Type B pancreatic cell (in vitro differentiated cells): ENCODE data around the gene FAM170B. TPM values are rescaled to one million over a fixed set of nuclear protein-coding genes. Genes with fewer than 3 reads are reported as not detected.

ENCODE experiments used
- DNase-seq: peaks from one replicate; pipeline ENCODE4 v3.0.0; 2021; ENCODE audit warnings: mixed read lengths; ENCODE audit not compliant: unreplicated experiment; ENCODE audit errors: extremely low spot score
- H3K27ac Mint-ChIP-seq: 2 replicates; pipeline ENCODE4 v1.8.0; 2021; ENCODE audit warnings: mild to moderate bottlenecking, mixed read lengths
- H3K27me3 Mint-ChIP-seq: 2 replicates; pipeline ENCODE4 v1.8.0; 2021; ENCODE audit warnings: mixed read lengths
- H3K36me3 Mint-ChIP-seq: 2 replicates; pipeline ENCODE4 v1.8.0; 2021; ENCODE audit warnings: mixed read lengths
- H3K4me1 Mint-ChIP-seq: one replicate; pipeline ENCODE4 v1.8.0; 2021; ENCODE audit warnings: mixed read lengths; ENCODE audit not compliant: unreplicated experiment
- H3K4me3 Mint-ChIP-seq: 2 replicates; pipeline ENCODE4 v1.8.0; 2021; ENCODE audit warnings: mild to moderate bottlenecking, mixed read lengths
- H3K9me3 Mint-ChIP-seq: 2 replicates; pipeline ENCODE4 v1.8.0; 2021; ENCODE audit warnings: mixed read lengths
- CTCF ChIP-seq: fragments of 200-600 bp; sonication (generic); conservative IDR thresholded peaks from 2 replicates; pipeline ENCODE4 v1.5.0; 2021; ENCODE audit warnings: antibody characterized with exemption, mild to moderate bottlenecking
- total RNA-seq: library from RNA; stranded (reverse); gene quantifications from 2 replicates; pipeline ENCODE4 v1.2.1, GENCODE V29; 2021; ENCODE audit warnings: low replicate concordance

Gene FAM170B
- total RNA-seq, 1 donor from 2014 or later, result not detected

GRCh38 chr10:49149881-49150280 is 16.1 kb upstream of the FAM170B start:
- no peaks in the 10 kb centered on the region for H3K36me3 Mint-ChIP-seq
- TF ChIP-seq CTCF, result no peak
- peaks cover 5% of the 10 kb centered on the region for H3K9me3 Mint-ChIP-seq
- H3K4me1 Mint-ChIP-seq, result peaks cover 4% of the 10 kb centered on the region
- H3K27me3 Mint-ChIP-seq, result peaks cover 47% of the 10 kb centered on the region
- DNase-seq, result no peak
- no peak overlapping the region for H3K27ac Mint-ChIP-seq
- no peak overlapping the region for H3K4me3 Mint-ChIP-seq

GRCh38 chr10:49144058-49144720 is 10.4 kb upstream of the FAM170B start:
- Mint-ChIP-seq H3K4me3 (no peak overlapping the region), H3K36me3 (no peaks in the 10 kb centered on the region), H3K9me3 (peaks cover 5% of the 10 kb centered on the region), H3K27ac (no peak overlapping the region), H3K4me1 (no peaks in the 10 kb centered on the region), H3K27me3 (peaks cover 31% of the 10 kb centered on the region)
- DNase-seq, result no peak
- no peak for TF ChIP-seq CTCF

GRCh38 chr10:49143249-49143648 is 9.4 kb upstream of the FAM170B start:
- Mint-ChIP-seq H3K36me3 (no peaks in the 10 kb centered on the region), H3K4me1 (no peaks in the 10 kb centered on the region), H3K27ac (no peak overlapping the region), H3K4me3 (no peak overlapping the region), H3K27me3 (peaks cover 27% of the 10 kb centered on the region), H3K9me3 (peaks cover 1% of the 10 kb centered on the region)
- DNase-seq, result no peak
- TF ChIP-seq CTCF, result no peak

GRCh38 chr10:49141541-49142332 is 7.9 kb upstream of the FAM170B start:
- H3K27ac Mint-ChIP-seq, result no peak overlapping the region
- no peaks in the 10 kb centered on the region for H3K36me3 Mint-ChIP-seq
- peaks cover 3% of the 10 kb centered on the region for H3K9me3 Mint-ChIP-seq

More at GRCh38 chr10:49141541-49142332, 7.9 kb upstream of the FAM170B start:
- Mint-ChIP-seq H3K4me1 (no peaks in the 10 kb centered on the region), H3K27me3 (peaks cover 28% of the 10 kb centered on the region), H3K4me3 (no peak overlapping the region)
- no peak for DNase-seq
- TF ChIP-seq CTCF, result no peak
